ENCODE measurements around the gene ARHGAP9.
"Not testable (repeated sequence)": the region's sequence is repeated elsewhere in the genome, so short reads cannot be mapped to it uniquely, and the experiment has no call there.

The ARHGAP9 gene

GRCh38 chr12:57515408-57515933 lies 35.8 kb upstream of the ARHGAP9 start:
- no peak overlapping the region for H3K4me3 ChIP-seq (ENCODE audit: low read length)
- H3K9ac ChIP-seq (ENCODE audit: low read length) = no peak overlapping the region
- no peak overlapping the region for H3K27ac ChIP-seq (ENCODE audit: low read length)
- H3K9me3 ChIP-seq (ENCODE audit: control insufficient read depth, low read depth, low read length) = no peaks in the 10 kb centered on the region
- H3K36me3 ChIP-seq (ENCODE audit: control insufficient read depth, low read depth, low read length) = peaks cover 78% of the 10 kb centered on the region
- no peaks in the 10 kb centered on the region for H3K4me1 ChIP-seq (ENCODE audit: control insufficient read depth, low read depth, low read length)
- no peaks in the 10 kb centered on the region for H3K27me3 ChIP-seq (ENCODE audit: control insufficient read depth, insufficient read depth, low read length)

GRCh38 chr12:57514720-57515407 lies 35.2 kb upstream of the ARHGAP9 start:
- peaks cover 82% of the 10 kb centered on the region for H3K36me3 ChIP-seq (ENCODE audit: control insufficient read depth, low read depth, low read length)
- no peak overlapping the region for H3K9ac ChIP-seq (ENCODE audit: low read length)
- no peak overlapping the region for H3K4me3 ChIP-seq (ENCODE audit: low read length)
- no peaks in the 10 kb centered on the region for H3K9me3 ChIP-seq (ENCODE audit: control insufficient read depth, low read depth, low read length)
- H3K4me1 ChIP-seq (ENCODE audit: control insufficient read depth, low read depth, low read length) = no peaks in the 10 kb centered on the region
- no peaks in the 10 kb centered on the region for H3K27me3 ChIP-seq (ENCODE audit: control insufficient read depth, insufficient read depth, low read length)
- H3K27ac ChIP-seq (ENCODE audit: low read length) = no peak overlapping the region

GRCh38 chr12:57514246-57514645 lies 34.6 kb upstream of the ARHGAP9 start:
- peaks cover 88% of the 10 kb centered on the region for H3K36me3 ChIP-seq (ENCODE audit: control insufficient read depth, low read depth, low read length)
- not testable (repeated sequence) for H3K9me3 ChIP-seq (ENCODE audit: control insufficient read depth, low read depth, low read length); H3K27ac ChIP-seq (ENCODE audit: low read length); H3K4me3 ChIP-seq (ENCODE audit: low read length); H3K27me3 ChIP-seq (ENCODE audit: control insufficient read depth, insufficient read depth, low read length); H3K4me1 ChIP-seq (ENCODE audit: control insufficient read depth, low read depth, low read length); H3K9ac ChIP-seq (ENCODE audit: low read length)

- peaks cover 92% of the 10 kb centered on the region for H3K36me3 ChIP-seq (ENCODE audit: control insufficient read depth, low read depth, low read length)
- H3K9ac ChIP-seq (ENCODE audit: low read length); H3K27ac ChIP-seq (ENCODE audit: low read length); H3K27me3 ChIP-seq (ENCODE audit: control insufficient read depth, insufficient read depth, low read length); H3K4me3 ChIP-seq (ENCODE audit: low read length); H3K4me1 ChIP-seq (ENCODE audit: control insufficient read depth, low read depth, low read length); H3K9me3 ChIP-seq (ENCODE audit: control insufficient read depth, low read depth, low read length): not testable (repeated sequence)
These were observed 34.0 kb upstream of the ARHGAP9 start for GRCh38 chr12:57513677-57514076.

- Histone ChIP-seq H3K4me3 (ENCODE audit: low read length) (no peak overlapping the region), H3K27me3 (ENCODE audit: control insufficient read depth, insufficient read depth, low read length) (no peaks in the 10 kb centered on the region), H3K9me3 (ENCODE audit: control insufficient read depth, low read depth, low read length) (no peaks in the 10 kb centered on the region), H3K27ac (ENCODE audit: low read length) (no peak overlapping the region), H3K36me3 (ENCODE audit: control insufficient read depth, low read depth, low read length) (peaks cover 89% of the 10 kb centered on the region), H3K9ac (ENCODE audit: low read length) (no peak overlapping the region), H3K4me1 (ENCODE audit: control insufficient read depth, low read depth, low read length) (no peaks in the 10 kb centered on the region)
These were observed 33.6 kb upstream of the ARHGAP9 start for GRCh38 chr12:57513266-57513665.

GRCh38 chr12:57512665-57513064 lies 33.0 kb upstream of the ARHGAP9 start:
- H3K27me3 ChIP-seq (ENCODE audit: control insufficient read depth, insufficient read depth, low read length) = no peaks in the 10 kb centered on the region
- H3K4me3 ChIP-seq (ENCODE audit: low read length) = no peak overlapping the region
- H3K36me3 ChIP-seq (ENCODE audit: control insufficient read depth, low read depth, low read length) = peaks cover 83% of the 10 kb centered on the region
- H3K4me1 ChIP-seq (ENCODE audit: control insufficient read depth, low read depth, low read length) = no peaks in the 10 kb centered on the region
- H3K9ac ChIP-seq (ENCODE audit: low read length) = no peak overlapping the region
- H3K27ac ChIP-seq (ENCODE audit: low read length) = no peak overlapping the region
- no peaks in the 10 kb centered on the region for H3K9me3 ChIP-seq (ENCODE audit: control insufficient read depth, low read depth, low read length)

GRCh38 chr12:57511588-57512325 lies 32.1 kb upstream of the ARHGAP9 start:
- Histone ChIP-seq H3K9me3 (ENCODE audit: control insufficient read depth, low read depth, low read length) (no peaks in the 10 kb centered on the region), H3K4me3 (ENCODE audit: low read length) (no peak overlapping the region), H3K27me3 (ENCODE audit: control insufficient read depth, insufficient read depth, low read length) (no peaks in the 10 kb centered on the region), H3K9ac (ENCODE audit: low read length) (no peak overlapping the region), H3K27ac (ENCODE audit: low read length) (no peak overlapping the region), H3K4me1 (ENCODE audit: control insufficient read depth, low read depth, low read length) (no peaks in the 10 kb centered on the region), H3K36me3 (ENCODE audit: control insufficient read depth, low read depth, low read length) (peaks cover 74% of the 10 kb centered on the region)

- no peak overlapping the region for H3K27ac ChIP-seq (ENCODE audit: low read length)
- H3K36me3 ChIP-seq (ENCODE audit: control insufficient read depth, low read depth, low read length) = peaks cover 73% of the 10 kb centered on the region
- no peaks in the 10 kb centered on the region for H3K9me3 ChIP-seq (ENCODE audit: control insufficient read depth, low read depth, low read length)
- H3K27me3 ChIP-seq (ENCODE audit: control insufficient read depth, insufficient read depth, low read length) = no peaks in the 10 kb centered on the region
- no peak overlapping the region for H3K9ac ChIP-seq (ENCODE audit: low read length)
- no peaks in the 10 kb centered on the region for H3K4me1 ChIP-seq (ENCODE audit: control insufficient read depth, low read depth, low read length)
- H3K4me3 ChIP-seq (ENCODE audit: low read length) = no peak overlapping the region
These were observed 31.5 kb upstream of the ARHGAP9 start for GRCh38 chr12:57511161-57511560.

- not testable (repeated sequence) for H3K27ac ChIP-seq (ENCODE audit: low read length); H3K9ac ChIP-seq (ENCODE audit: low read length); H3K4me1 ChIP-seq (ENCODE audit: control insufficient read depth, low read depth, low read length); H3K9me3 ChIP-seq (ENCODE audit: control insufficient read depth, low read depth, low read length); H3K27me3 ChIP-seq (ENCODE audit: control insufficient read depth, insufficient read depth, low read length); H3K4me3 ChIP-seq (ENCODE audit: low read length)
- peaks cover 71% of the 10 kb centered on the region for H3K36me3 ChIP-seq (ENCODE audit: control insufficient read depth, low read depth, low read length)
These were observed 28.1 kb upstream of the ARHGAP9 start for GRCh38 chr12:57507796-57508195.

GRCh38 chr12:57506541-57506940 lies 26.9 kb upstream of the ARHGAP9 start:
- H3K27me3 ChIP-seq (ENCODE audit: control insufficient read depth, insufficient read depth, low read length); H3K4me1 ChIP-seq (ENCODE audit: control insufficient read depth, low read depth, low read length); H3K27ac ChIP-seq (ENCODE audit: low read length); H3K9me3 ChIP-seq (ENCODE audit: control insufficient read depth, low read depth, low read length); H3K9ac ChIP-seq (ENCODE audit: low read length); H3K4me3 ChIP-seq (ENCODE audit: low read length): not testable (repeated sequence)
- peaks cover 68% of the 10 kb centered on the region for H3K36me3 ChIP-seq (ENCODE audit: control insufficient read depth, low read depth, low read length)

- not testable (repeated sequence) for H3K27ac ChIP-seq (ENCODE audit: low read length); H3K9ac ChIP-seq (ENCODE audit: low read length)
- peaks cover 80% of the 10 kb centered on the region for H3K36me3 ChIP-seq (ENCODE audit: control insufficient read depth, low read depth, low read length)
These were observed 22.8 kb upstream of the ARHGAP9 start for GRCh38 chr12:57502311-57502969.

More at GRCh38 chr12:57502311-57502969, 22.8 kb upstream of the ARHGAP9 start:
- H3K27me3 ChIP-seq (ENCODE audit: control insufficient read depth, insufficient read depth, low read length); H3K4me3 ChIP-seq (ENCODE audit: low read length); H3K9me3 ChIP-seq (ENCODE audit: control insufficient read depth, low read depth, low read length); H3K4me1 ChIP-seq (ENCODE audit: control insufficient read depth, low read depth, low read length): not testable (repeated sequence)

Measured in iPS-18a (cell line).